HuH-7.5 (cell line): ENCODE results near the gene IL17F.
"Not testable (repeated sequence)": the region's sequence is repeated elsewhere in the genome, so short reads cannot be mapped to it uniquely, and the experiment has no call there.

Experiments used
- DNase-seq: peaks from one replicate; pipeline ENCODE4 v3.0.0; 2011; ENCODE audit warnings: low spot score

Gene IL17F

GRCh38 chr6:52245425-52245824 is 1.1 kb upstream of the IL17F start:
- no peak for DNase-seq

GRCh38 chr6:52243282-52243893 is 912 bp downstream of the IL17F start:
- no peak for DNase-seq

GRCh38 chr6:52241819-52242218 is 2.5 kb downstream of the IL17F start:
- DNase-seq = no peak

- peak; percentile 15 for DNase-seq
Measured at GRCh38 chr6:52233975-52234823, 10.1 kb downstream of the IL17F start.

GRCh38 chr6:52233005-52233404 is 11.3 kb downstream of the IL17F start:
- no peak for DNase-seq

- no peak for DNase-seq
Measured at GRCh38 chr6:52231406-52232127, 12.7 kb downstream of the IL17F start.

GRCh38 chr6:52230685-52231084 is 13.6 kb downstream of the IL17F start:
- DNase-seq = no peak

- DNase-seq = no peak
Measured at GRCh38 chr6:52227495-52227894, 16.8 kb downstream of the IL17F start.

- no peak for DNase-seq
Measured at GRCh38 chr6:52221302-52221701, 23.0 kb downstream of the IL17F start.

GRCh38 chr6:52217761-52218160 is 26.5 kb downstream of the IL17F start:
- no peak for DNase-seq

GRCh38 chr6:52216932-52217575 is 27.2 kb downstream of the IL17F start:
- no peak for DNase-seq

GRCh38 chr6:52215787-52216186 is 28.5 kb downstream of the IL17F start:
- no peak for DNase-seq

- no peak for DNase-seq
Measured at GRCh38 chr6:52213127-52213526, 31.2 kb downstream of the IL17F start.

GRCh38 chr6:52210227-52210626 is 34.1 kb downstream of the IL17F start:
- DNase-seq = no peak

- no peak for DNase-seq
Measured at GRCh38 chr6:52209770-52210169, 34.5 kb downstream of the IL17F start.

GRCh38 chr6:52208612-52209011 is 35.7 kb downstream of the IL17F start:
- DNase-seq = no peak

- DNase-seq = no peak
Measured at GRCh38 chr6:52207066-52207465, 37.2 kb downstream of the IL17F start.

- DNase-seq = no peak
Measured at GRCh38 chr6:52201493-52201892, 42.8 kb downstream of the IL17F start.

GRCh38 chr6:52201046-52201445 is 43.3 kb downstream of the IL17F start:
- no peak for DNase-seq

- not testable (repeated sequence) for DNase-seq
Measured at GRCh38 chr6:52200088-52200487, 44.2 kb downstream of the IL17F start.

- no peak for DNase-seq
Measured at GRCh38 chr6:52195886-52196285, 48.4 kb downstream of the IL17F start.

- DNase-seq = no peak
Measured at GRCh38 chr6:52191824-52192223, 52.5 kb downstream of the IL17F start.
